GM18907 (cell line): ENCODE measurements around the gene MAG.

ENCODE experiments used
- ATAC-seq: cut with Tn5 transposase; IDR thresholded peaks from one replicate; pipeline ENCODE4 v1.9.1; 2021; ENCODE audit warnings: mild to moderate bottlenecking, moderate library complexity; ENCODE audit not compliant: unreplicated experiment

MAG gene

GRCh38 chr19:35265126-35265899 is 26.6 kb upstream of the MAG start:
- no peak for ATAC-seq

- ATAC-seq: no peak
These were observed 26.0 kb upstream of the MAG start for GRCh38 chr19:35265900-35266519.

- no peak for ATAC-seq
These were observed 25.2 kb upstream of the MAG start for GRCh38 chr19:35266520-35267352.

- peak; percentile 14 for ATAC-seq
These were observed 24.6 kb upstream of the MAG start for GRCh38 chr19:35267353-35267817.

GRCh38 chr19:35267818-35268535 is 24.0 kb upstream of the MAG start:
- peak; percentile 40 for ATAC-seq

- ATAC-seq: peak; percentile 25
These were observed 23.2 kb upstream of the MAG start, which contains the start of gene USF2 for GRCh38 chr19:35268536-35269437. Gene USF2, plus strand, starts transcription at chr19:35268962. Its CDS starts 140 bp downstream, at chr19:35269102.

- peak; percentile 57 for ATAC-seq
These were observed 22.4 kb upstream of the MAG start for GRCh38 chr19:35269438-35270117.

- ATAC-seq: no peak
These were observed 21.6 kb upstream of the MAG start for GRCh38 chr19:35270381-35270811.

GRCh38 chr19:35271546-35271945 is 20.4 kb upstream of the MAG start:
- no peak for ATAC-seq

GRCh38 chr19:35272122-35272719 is 19.7 kb upstream of the MAG start:
- ATAC-seq: no peak

GRCh38 chr19:35272954-35273649 is 18.9 kb upstream of the MAG start:
- no peak for ATAC-seq

GRCh38 chr19:35273686-35274259 is 18.2 kb upstream of the MAG start:
- ATAC-seq: no peak

- ATAC-seq: no peak
These were observed 17.6 kb upstream of the MAG start for GRCh38 chr19:35274323-35274722.

GRCh38 chr19:35276706-35277281 is 15.2 kb upstream of the MAG start:
- ATAC-seq: no peak

- no peak for ATAC-seq
These were observed 13.2 kb upstream of the MAG start for GRCh38 chr19:35278578-35279284.

GRCh38 chr19:35279374-35279773 is 12.6 kb upstream of the MAG start:
- ATAC-seq: no peak
